ENCODE measurements around the gene STRIP1. TPM values are rescaled to one million over a fixed set of nuclear protein-coding genes. Genes with fewer than 3 reads are reported as not detected.

STRIP1 gene
- polyA plus RNA-seq, 2 of the 4 experiments (the other 2 are of a cell fraction), result 16.4 to 16.7 TPM

DNA sequence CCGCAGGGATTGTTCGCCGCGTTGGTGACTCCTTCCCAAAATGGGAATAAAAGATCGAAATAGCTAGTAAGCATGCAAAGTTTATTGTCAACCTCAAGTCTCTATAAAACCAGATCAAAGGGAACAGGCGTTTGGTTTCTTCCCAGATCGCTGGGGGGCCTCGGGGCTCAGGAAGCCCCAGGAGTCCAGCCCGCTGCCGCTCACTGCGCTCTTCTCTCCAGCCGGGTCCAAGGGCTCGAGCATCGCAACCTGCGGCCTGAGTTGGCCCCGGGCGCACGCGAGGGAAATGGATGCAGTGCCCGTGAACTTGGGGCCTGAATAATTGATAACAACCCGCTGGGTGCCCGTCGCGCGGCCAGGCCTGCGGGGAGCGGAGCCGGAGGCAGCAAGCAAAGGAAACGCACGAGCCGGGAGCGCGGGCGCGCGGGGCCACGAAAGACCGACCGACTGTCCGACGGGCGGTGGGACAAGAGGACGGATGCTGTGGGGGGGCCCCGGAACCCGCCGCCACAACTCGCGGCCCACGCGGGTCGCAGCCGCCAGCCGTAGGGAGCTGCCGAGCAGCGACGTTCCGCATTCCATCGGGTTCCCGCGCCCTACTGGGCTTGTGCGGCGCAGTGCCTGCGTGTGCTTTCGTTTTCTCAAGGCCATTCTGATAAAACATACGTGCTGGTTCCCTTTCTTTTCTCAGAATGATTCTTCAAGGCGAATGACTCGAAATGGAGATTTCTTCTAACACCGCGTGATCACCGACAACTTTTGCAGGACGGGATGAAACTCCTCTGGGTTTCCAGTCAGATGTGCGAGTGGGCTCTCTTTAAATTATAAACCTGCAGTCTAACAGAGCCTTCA lies 50.0 kb downstream of the STRIP1 start:
- POLR2A ChIA-PET, result no interaction called here
- WGBS (ENCODE audit: missing lambda C conversion rate), result 84% methylated on average over 72 of the region's 72 CpGs
- no peak overlapping the region for H3K4me3 ChIP-seq
- CTCF ChIA-PET, result no interaction called here
- no peak for FAIRE-seq
- no peak for ATAC-seq
- H3K9me3 ChIP-seq, result no peaks in the 10 kb centered on the region
- no peaks in the 10 kb centered on the region for H3K4me1 ChIP-seq
- no peak overlapping the region for H3K27ac ChIP-seq
- no peak for DNase-seq (ENCODE audit: low read depth in 1 of 2, low spot score in 1 of 2)
- no peak overlapping the region for H3K4me2 ChIP-seq
- TF ChIP-seq CBX2 (IDR thresholded peaks at IDR 0.05; ENCODE audit: borderline replicate concordance, low read depth), result no peak
- no peak for TF ChIP-seq EHF (CRISPR knock-in tag; IDR thresholded peaks at IDR 0.05)
- TF ChIP-seq, protein P1, sequence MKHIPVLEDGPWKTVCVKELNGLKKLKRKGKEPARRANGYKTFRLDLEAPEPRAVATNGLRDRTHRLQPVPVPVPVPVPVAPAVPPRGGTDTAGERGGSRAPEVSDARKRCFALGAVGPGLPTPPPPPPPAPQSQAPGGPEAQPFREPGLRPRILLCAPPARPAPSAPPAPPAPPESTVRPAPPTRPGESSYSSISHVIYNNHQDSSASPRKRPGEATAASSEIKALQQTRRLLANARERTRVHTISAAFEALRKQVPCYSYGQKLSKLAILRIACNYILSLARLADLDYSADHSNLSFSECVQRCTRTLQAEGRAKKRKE (CRISPR knock-in tag; IDR thresholded peaks at IDR 0.05; ENCODE audit: low read depth), result no peak

GRCh38 chr1:110085671-110086070 lies 51.2 kb downstream of the STRIP1 start:
- 46% methylated on average over 5 of the region's 5 CpGs for WGBS (ENCODE audit: missing lambda C conversion rate)
- ATAC-seq (no peak), DNase-seq (ENCODE audit: low read depth in 1 of 2, low spot score in 1 of 2) (no peak), FAIRE-seq (no peak)
- Histone ChIP-seq H3K4me2 (no peak overlapping the region), H3K9me3 (no peaks in the 10 kb centered on the region), H3K4me3 (no peak overlapping the region), H3K4me1 (no peaks in the 10 kb centered on the region), H3K27ac (no peak overlapping the region)
- ChIA-PET POLR2A (no interaction called here), CTCF (interaction anchor here (1.3 kb wide), 1 partner anchor 20 kb away, joined by 3 read pairs; no protein-coding TSS in a partner anchor)
- TF ChIP-seq CBX8 (IDR thresholded peaks at IDR 0.05) (no peak), HOXB5 (CRISPR knock-in tag; IDR thresholded peaks at IDR 0.05) (no peak), SREBF2 (IDR thresholded peaks at IDR 0.05) (no peak), ESRRA (IDR thresholded peaks at IDR 0.05; ENCODE audit: borderline replicate concordance, low read length) (no peak), ZNF302 (CRISPR knock-in tag; IDR thresholded peaks at IDR 0.05) (no peak), NPAS2 (CRISPR knock-in tag; IDR thresholded peaks at IDR 0.05; ENCODE audit: borderline replicate concordance) (no peak), MAFK (IDR thresholded peaks at IDR 0.05; ENCODE audit: partially characterized antibody) (no peak), KDM5A (IDR thresholded peaks at IDR 0.05) (no peak), TP53 (CRISPR knock-in tag; IDR thresholded peaks at IDR 0.05) (no peak), FOSB (CRISPR knock-in tag; IDR thresholded peaks at IDR 0.05) (no peak), FOSL2 (IDR thresholded peaks at IDR 0.05) (no peak), FOSL2 (CRISPR knock-in tag; IDR thresholded peaks at IDR 0.05) (no peak)
- TF ChIP-seq, protein P2, sequence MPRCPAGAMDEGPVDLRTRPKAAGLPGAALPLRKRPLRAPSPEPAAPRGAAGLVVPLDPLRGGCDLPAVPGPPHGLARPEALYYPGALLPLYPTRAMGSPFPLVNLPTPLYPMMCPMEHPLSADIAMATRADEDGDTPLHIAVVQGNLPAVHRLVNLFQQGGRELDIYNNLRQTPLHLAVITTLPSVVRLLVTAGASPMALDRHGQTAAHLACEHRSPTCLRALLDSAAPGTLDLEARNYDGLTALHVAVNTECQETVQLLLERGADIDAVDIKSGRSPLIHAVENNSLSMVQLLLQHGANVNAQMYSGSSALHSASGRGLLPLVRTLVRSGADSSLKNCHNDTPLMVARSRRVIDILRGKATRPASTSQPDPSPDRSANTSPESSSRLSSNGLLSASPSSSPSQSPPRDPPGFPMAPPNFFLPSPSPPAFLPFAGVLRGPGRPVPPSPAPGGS (IDR thresholded peaks at IDR 0.05), result no peak
- TF ChIP-seq, protein P3, sequence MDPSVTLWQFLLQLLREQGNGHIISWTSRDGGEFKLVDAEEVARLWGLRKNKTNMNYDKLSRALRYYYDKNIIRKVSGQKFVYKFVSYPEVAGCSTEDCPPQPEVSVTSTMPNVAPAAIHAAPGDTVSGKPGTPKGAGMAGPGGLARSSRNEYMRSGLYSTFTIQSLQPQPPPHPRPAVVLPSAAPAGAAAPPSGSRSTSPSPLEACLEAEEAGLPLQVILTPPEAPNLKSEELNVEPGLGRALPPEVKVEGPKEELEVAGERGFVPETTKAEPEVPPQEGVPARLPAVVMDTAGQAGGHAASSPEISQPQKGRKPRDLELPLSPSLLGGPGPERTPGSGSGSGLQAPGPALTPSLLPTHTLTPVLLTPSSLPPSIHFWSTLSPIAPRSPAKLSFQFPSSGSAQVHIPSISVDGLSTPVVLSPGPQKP (IDR thresholded peaks at IDR 0.05; ENCODE audit: low read depth, low read length), result no peak

DNA sequence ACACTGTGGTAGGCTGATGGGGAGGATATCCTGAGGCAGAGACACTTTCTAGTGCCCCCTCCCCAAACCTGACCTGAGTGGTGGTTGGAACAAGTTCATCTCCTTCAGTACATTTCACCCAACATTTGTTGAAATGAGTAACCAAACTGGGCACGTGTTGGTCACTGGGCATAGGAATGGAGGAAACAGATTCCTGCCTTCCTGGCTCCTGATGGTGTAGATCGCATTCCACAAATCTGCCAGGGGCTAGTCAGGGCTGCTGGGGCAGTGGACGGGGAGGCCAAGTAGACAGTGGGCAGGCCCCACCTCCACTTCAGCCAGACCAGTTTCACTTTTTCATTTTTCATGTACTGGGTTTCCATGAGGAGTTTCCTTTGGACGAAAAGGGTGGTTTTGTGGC lies 52.5 kb downstream of the STRIP1 start:
- H3K4me2 ChIP-seq, result no peak overlapping the region
- 67% methylated on average over 4 of the region's 4 CpGs for WGBS (ENCODE audit: missing lambda C conversion rate)
- H3K9me3 ChIP-seq, result no peaks in the 10 kb centered on the region
- H3K27ac ChIP-seq, result no peak overlapping the region
- no peak overlapping the region for H3K4me3 ChIP-seq
- FAIRE-seq, result no peak
- POLR2A ChIA-PET, result no interaction called here
- DNase-seq (ENCODE audit: low read depth in 1 of 2, low spot score in 1 of 2), result no peak
- ATAC-seq, result no peak
- H3K4me1 ChIP-seq, result no peaks in the 10 kb centered on the region
- TF ChIP-seq RAD21 (conservative IDR thresholded peaks at IDR 0.05 in 1 of 2, IDR thresholded peaks at IDR 0.05 in 1 of 2) (no peak), MAZ (IDR thresholded peaks at IDR 0.05; ENCODE audit: borderline replicate concordance, low read depth, low read length) (no peak), CBX2 (IDR thresholded peaks at IDR 0.05; ENCODE audit: borderline replicate concordance, low read depth) (no peak), RFX5 (IDR thresholded peaks at IDR 0.05) (no peak), CTCF (IDR thresholded peaks at IDR 0.05) (no peak), KDM1A (IDR thresholded peaks at IDR 0.05; ENCODE audit: low read depth) (no peak), FOSB (CRISPR knock-in tag; IDR thresholded peaks at IDR 0.05) (no peak)
- CTCF ChIA-PET, result interaction anchor here (0.7 to 3.3 kb wide), 9 partner anchors 9 to 662 kb away, joined by 3 to 57 read pairs (median 9); no protein-coding TSS in a partner anchor
